Measurements from ENCODE around the gene ADAM12.

The ADAM12 gene

GRCh38 chr10:126268013-126268920 lies 120.0 kb downstream of the ADAM12 start:
- ATAC-seq (ENCODE audit: insufficient read depth, low read depth) (no peak), DNase-seq (no peak)
- no peaks in the 10 kb centered on the region for H3K36me3 ChIP-seq (ENCODE audit: insufficient read depth, low read length)
- H3K4me3 ChIP-seq (ENCODE audit: low read depth in 1 of 2, low read length in 2 of 2): no peak overlapping the region
- H3K9ac ChIP-seq (ENCODE audit: low read depth, low read length): no peak overlapping the region
- H3K27ac ChIP-seq (ENCODE audit: low read length): no peak overlapping the region
- H3K4me2 ChIP-seq (ENCODE audit: insufficient read depth, low read length): no peak overlapping the region
- TF ChIP-seq, protein P1, sequence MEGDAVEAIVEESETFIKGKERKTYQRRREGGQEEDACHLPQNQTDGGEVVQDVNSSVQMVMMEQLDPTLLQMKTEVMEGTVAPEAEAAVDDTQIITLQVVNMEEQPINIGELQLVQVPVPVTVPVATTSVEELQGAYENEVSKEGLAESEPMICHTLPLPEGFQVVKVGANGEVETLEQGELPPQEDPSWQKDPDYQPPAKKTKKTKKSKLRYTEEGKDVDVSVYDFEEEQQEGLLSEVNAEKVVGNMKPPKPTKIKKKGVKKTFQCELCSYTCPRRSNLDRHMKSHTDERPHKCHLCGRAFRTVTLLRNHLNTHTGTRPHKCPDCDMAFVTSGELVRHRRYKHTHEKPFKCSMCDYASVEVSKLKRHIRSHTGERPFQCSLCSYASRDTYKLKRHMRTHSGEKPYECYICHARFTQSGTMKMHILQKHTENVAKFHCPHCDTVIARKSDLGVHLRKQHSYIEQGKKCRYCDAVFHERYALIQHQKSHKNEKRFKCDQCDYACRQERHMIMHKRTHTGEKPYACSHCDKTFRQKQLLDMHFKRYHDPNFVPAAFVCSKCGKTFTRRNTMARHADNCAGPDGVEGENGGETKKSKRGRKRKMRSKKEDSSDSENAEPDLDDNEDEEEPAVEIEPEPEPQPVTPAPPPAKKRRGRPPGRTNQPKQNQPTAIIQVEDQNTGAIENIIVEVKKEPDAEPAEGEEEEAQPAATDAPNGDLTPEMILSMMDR (IDR thresholded peaks at IDR 0.05; ENCODE audit: borderline replicate concordance, extremely low read depth, low read length, poor library complexity, severe bottlenecking): no peak
- no peak for TF ChIP-seq EZH2 (IDR thresholded peaks at IDR 0.05; ENCODE audit: borderline replicate concordance, low read depth, low read length, severe bottlenecking)
- no peaks in the 10 kb centered on the region for H3K79me2 ChIP-seq (ENCODE audit: insufficient read depth, low read length)
- no peaks in the 10 kb centered on the region for H3K27me3 ChIP-seq (ENCODE audit: insufficient read depth, low read length, poor library complexity)
- H4K20me1 ChIP-seq (ENCODE audit: insufficient read depth, low read length): no peaks in the 10 kb centered on the region
- no peaks in the 10 kb centered on the region for H3K4me1 ChIP-seq (ENCODE audit: insufficient read depth, low read length)
- no peak overlapping the region for H2AFZ ChIP-seq (ENCODE audit: low read depth, low read length)
- H3K9me3 ChIP-seq (ENCODE audit: insufficient read depth, low read length, severe bottlenecking): no peaks in the 10 kb centered on the region

- Histone ChIP-seq H3K27me3 (ENCODE audit: insufficient read depth, low read length, poor library complexity) (no peaks in the 10 kb centered on the region), H3K4me3 (ENCODE audit: low read depth in 1 of 2, low read length in 2 of 2) (no peak overlapping the region), H3K4me1 (ENCODE audit: insufficient read depth, low read length) (no peaks in the 10 kb centered on the region), H3K79me2 (ENCODE audit: insufficient read depth, low read length) (no peaks in the 10 kb centered on the region), H2AFZ (ENCODE audit: low read depth, low read length) (no peak overlapping the region), H3K9ac (ENCODE audit: low read depth, low read length) (no peak overlapping the region), H3K27ac (ENCODE audit: low read length) (no peak overlapping the region), H3K4me2 (ENCODE audit: insufficient read depth, low read length) (no peak overlapping the region), H4K20me1 (ENCODE audit: insufficient read depth, low read length) (no peaks in the 10 kb centered on the region), H3K36me3 (ENCODE audit: insufficient read depth, low read length) (no peaks in the 10 kb centered on the region), H3K9me3 (ENCODE audit: insufficient read depth, low read length, severe bottlenecking) (no peaks in the 10 kb centered on the region)
- ATAC-seq (ENCODE audit: insufficient read depth, low read depth): no peak
- TF ChIP-seq EZH2 (IDR thresholded peaks at IDR 0.05; ENCODE audit: borderline replicate concordance, low read depth, low read length, severe bottlenecking): no peak
- DNase-seq: no peak
Measured at GRCh38 chr10:126264102-126265018, 123.9 kb downstream of the ADAM12 start.

DNA sequence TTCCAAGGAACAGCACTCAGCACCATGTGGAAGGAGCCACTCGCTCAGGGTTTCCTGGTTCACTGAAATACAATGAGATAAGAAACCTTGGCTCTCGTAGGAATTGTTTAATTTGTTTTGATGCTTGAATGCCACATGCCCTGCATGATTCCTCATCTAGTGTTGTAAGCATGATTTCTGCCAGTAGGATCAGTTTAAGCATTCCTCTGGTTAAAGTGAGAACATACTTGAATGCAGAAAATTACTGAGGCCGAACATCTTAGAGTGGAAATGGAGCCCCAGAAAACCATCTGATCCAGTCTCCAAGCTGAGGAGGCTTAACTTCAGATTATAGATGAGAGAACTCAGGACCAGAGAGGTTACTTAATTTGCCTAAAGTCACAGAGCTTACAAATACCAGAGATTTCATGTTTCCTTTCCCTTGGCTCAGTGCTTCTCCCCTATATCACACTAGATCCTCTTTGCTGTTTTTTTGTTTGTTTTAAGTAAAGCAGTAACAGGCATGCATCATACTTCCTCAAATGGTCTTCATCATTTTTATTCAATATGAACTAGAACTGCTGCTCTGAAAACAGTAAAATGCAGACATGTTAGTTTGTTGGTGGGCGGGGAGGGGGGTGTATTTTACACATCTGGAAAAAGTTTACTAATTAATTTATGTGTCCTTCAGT lies 125.1 kb downstream of the ADAM12 start:
- Histone ChIP-seq H4K20me1 (ENCODE audit: insufficient read depth, low read length) (no peaks in the 10 kb centered on the region), H3K36me3 (ENCODE audit: insufficient read depth, low read length) (no peaks in the 10 kb centered on the region), H3K9ac (ENCODE audit: low read depth, low read length) (no peak overlapping the region), H3K4me2 (ENCODE audit: insufficient read depth, low read length) (no peak overlapping the region), H3K4me3 (ENCODE audit: low read depth in 1 of 2, low read length in 2 of 2) (no peak overlapping the region), H3K27me3 (ENCODE audit: insufficient read depth, low read length, poor library complexity) (no peaks in the 10 kb centered on the region), H3K79me2 (ENCODE audit: insufficient read depth, low read length) (no peaks in the 10 kb centered on the region), H3K27ac (ENCODE audit: low read length) (no peak overlapping the region), H3K9me3 (ENCODE audit: insufficient read depth, low read length, severe bottlenecking) (no peaks in the 10 kb centered on the region), H3K4me1 (ENCODE audit: insufficient read depth, low read length) (no peaks in the 10 kb centered on the region), H2AFZ (ENCODE audit: low read depth, low read length) (no peak overlapping the region)
- DNase-seq: no peak
- no peak for ATAC-seq (ENCODE audit: insufficient read depth, low read depth)
- TF ChIP-seq, protein P1 (IDR thresholded peaks at IDR 0.05; ENCODE audit: borderline replicate concordance, extremely low read depth, low read length, poor library complexity, severe bottlenecking): no peak
- TF ChIP-seq EZH2 (IDR thresholded peaks at IDR 0.05; ENCODE audit: borderline replicate concordance, low read depth, low read length, severe bottlenecking): no peak
